ENCODE data around the gene GALNTL6. TPM values are rescaled to one million over a fixed set of nuclear protein-coding genes. Genes with fewer than 3 reads are reported as not detected.

GALNTL6 gene
- total RNA-seq, 1 experiment from 2014 or later: not detected

- TF ChIP-seq, protein P1, sequence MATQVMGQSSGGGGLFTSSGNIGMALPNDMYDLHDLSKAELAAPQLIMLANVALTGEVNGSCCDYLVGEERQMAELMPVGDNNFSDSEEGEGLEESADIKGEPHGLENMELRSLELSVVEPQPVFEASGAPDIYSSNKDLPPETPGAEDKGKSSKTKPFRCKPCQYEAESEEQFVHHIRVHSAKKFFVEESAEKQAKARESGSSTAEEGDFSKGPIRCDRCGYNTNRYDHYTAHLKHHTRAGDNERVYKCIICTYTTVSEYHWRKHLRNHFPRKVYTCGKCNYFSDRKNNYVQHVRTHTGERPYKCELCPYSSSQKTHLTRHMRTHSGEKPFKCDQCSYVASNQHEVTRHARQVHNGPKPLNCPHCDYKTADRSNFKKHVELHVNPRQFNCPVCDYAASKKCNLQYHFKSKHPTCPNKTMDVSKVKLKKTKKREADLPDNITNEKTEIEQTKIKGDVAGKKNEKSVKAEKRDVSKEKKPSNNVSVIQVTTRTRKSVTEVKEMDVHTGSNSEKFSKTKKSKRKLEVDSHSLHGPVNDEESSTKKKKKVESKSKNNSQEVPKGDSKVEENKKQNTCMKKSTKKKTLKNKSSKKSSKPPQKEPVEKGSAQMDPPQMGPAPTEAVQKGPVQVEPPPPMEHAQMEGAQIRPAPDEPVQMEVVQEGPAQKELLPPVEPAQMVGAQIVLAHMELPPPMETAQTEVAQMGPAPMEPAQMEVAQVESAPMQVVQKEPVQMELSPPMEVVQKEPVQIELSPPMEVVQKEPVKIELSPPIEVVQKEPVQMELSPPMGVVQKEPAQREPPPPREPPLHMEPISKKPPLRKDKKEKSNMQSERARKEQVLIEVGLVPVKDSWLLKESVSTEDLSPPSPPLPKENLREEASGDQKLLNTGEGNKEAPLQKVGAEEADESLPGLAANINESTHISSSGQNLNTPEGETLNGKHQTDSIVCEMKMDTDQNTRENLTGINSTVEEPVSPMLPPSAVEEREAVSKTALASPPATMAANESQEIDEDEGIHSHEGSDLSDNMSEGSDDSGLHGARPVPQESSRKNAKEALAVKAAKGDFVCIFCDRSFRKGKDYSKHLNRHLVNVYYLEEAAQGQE (IDR thresholded peaks at IDR 0.05; ENCODE audit: low read depth): no peak
- peak; percentile 33; the same call in 1 of the 2 replicates for TF ChIP-seq POLR2AphosphoS5 (IDR thresholded peaks at IDR 0.05; ENCODE audit: low read depth, low read length)
- TF ChIP-seq TCF7L2 (IDR thresholded peaks at IDR 0.05; ENCODE audit: borderline replicate concordance, extremely low read depth, insufficient read depth, insufficient read length): no peak
- TF ChIP-seq, protein P2, sequence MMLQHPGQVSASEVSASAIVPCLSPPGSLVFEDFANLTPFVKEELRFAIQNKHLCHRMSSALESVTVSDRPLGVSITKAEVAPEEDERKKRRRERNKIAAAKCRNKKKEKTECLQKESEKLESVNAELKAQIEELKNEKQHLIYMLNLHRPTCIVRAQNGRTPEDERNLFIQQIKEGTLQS (IDR thresholded peaks at IDR 0.05): no peak
- TF ChIP-seq CTCF (IDR thresholded peaks at IDR 0.05 in 2 of 3, conservative IDR thresholded peaks at IDR 0.05 in 1 of 3; ENCODE audit: borderline replicate concordance in 1 of 3, insufficient read depth in 1 of 3, low read depth in 2 of 3, low read length in 2 of 3): no peak
- TF ChIP-seq ELF1 (IDR thresholded peaks at IDR 0.05; ENCODE audit: borderline replicate concordance, low read depth): no peak
- TF ChIP-seq EGR1 (IDR thresholded peaks at IDR 0.05; ENCODE audit: low read depth): no peak
Measured at GRCh38 chr4:172982151-172982590, 1169.0 kb downstream of the GALNTL6 start (continued).

- Histone ChIP-seq H3K4me1 (ENCODE audit: control insufficient read depth in 1 of 2, insufficient read depth in 2 of 2, low read length in 2 of 2) (peaks cover 10 to 27% of the 10 kb centered on the region in 2 experiments), H3K9me2 (ENCODE audit: insufficient read depth) (no peaks in the 10 kb centered on the region), H2AFZ (ENCODE audit: low read depth, low read length, poor library complexity, severe bottlenecking) (no peak overlapping the region), H3K9me3 (ENCODE audit: control insufficient read depth in 1 of 2, insufficient read depth in 1 of 2, low read depth in 1 of 2, low read length in 2 of 2) (no peaks in the 10 kb centered on the region), H4K20me1 (ENCODE audit: insufficient read depth) (no peaks in the 10 kb centered on the region), H3K27me3 (ENCODE audit: insufficient read depth, low read length) (no peaks in the 10 kb centered on the region), H3K4me3 (replicated peaks in 1 of 2; ENCODE audit: low read depth in 1 of 2, low read length in 2 of 2) (no peak overlapping the region), H3K36me3 (ENCODE audit: control insufficient read depth in 1 of 2, insufficient read depth in 2 of 2, low read length in 2 of 2) (no peaks in the 10 kb centered on the region), H3K79me2 (ENCODE audit: insufficient read depth, low read length) (no peaks in the 10 kb centered on the region), H3K27ac (ENCODE audit: low read depth, low read length) (peak overlapping the region; percentile 30; the same call in 1 of the 2 replicates), H3K4me2 (ENCODE audit: low read length) (no peak overlapping the region), H3K9ac (ENCODE audit: low read length) (no peak overlapping the region)
- POLR2A ChIA-PET: no interaction called here
- DNase-seq (ENCODE audit: low read depth, low spot score): no peak
- no TSS peak for BruUV-seq (replicated peaks)
- no peak for ATAC-seq
- CTCF ChIA-PET: no interaction called here
- intact Hi-C loops (cut with micrococcal nuclease): no loop called here
- RAD21 ChIA-PET (ENCODE audit: low non-redundant PET in 1 of 2, low total read pairs in 2 of 2, uncharacterized antibody in 2 of 2, unreplicated experiment in 2 of 2): no interaction called here
- TF ChIP-seq EZH2 (IDR thresholded peaks at IDR 0.05): no peak
- TF ChIP-seq ELF1 (IDR thresholded peaks at IDR 0.05; ENCODE audit: borderline replicate concordance, low read depth): no peak
- no peak for TF ChIP-seq SRF (IDR thresholded peaks at IDR 0.05; ENCODE audit: low read depth)
- TF ChIP-seq POLR2AphosphoS5 (IDR thresholded peaks at IDR 0.05; ENCODE audit: low read depth, low read length): no peak
- no peak for TF ChIP-seq CEBPB (IDR thresholded peaks at IDR 0.05; ENCODE audit: low read depth)
- TF ChIP-seq EGR1 (IDR thresholded peaks at IDR 0.05; ENCODE audit: low read depth): no peak
- no peak for TF ChIP-seq CTCF (IDR thresholded peaks at IDR 0.05 in 2 of 3, conservative IDR thresholded peaks at IDR 0.05 in 1 of 3; ENCODE audit: borderline replicate concordance in 1 of 3, insufficient read depth in 1 of 3, low read depth in 2 of 3, low read length in 2 of 3)
- TF ChIP-seq, protein P2 (IDR thresholded peaks at IDR 0.05): no peak
- no peak for TF ChIP-seq FOSL1 (IDR thresholded peaks at IDR 0.05; ENCODE audit: low read depth)
- TF ChIP-seq ZNF274 (IDR thresholded peaks at IDR 0.05; ENCODE audit: low read depth, low read length): no peak
- TF ChIP-seq TCF7L2 (IDR thresholded peaks at IDR 0.05; ENCODE audit: borderline replicate concordance, extremely low read depth, insufficient read depth, insufficient read length): no peak
Measured at GRCh38 chr4:172983014-172983413, 1169.8 kb downstream of the GALNTL6 start.
